GM06990 (cell line): ENCODE measurements around the gene MBP.

ENCODE experiments used
- DNase-seq: peaks from one replicate; pipeline ENCODE4 v3.0.0-alpha.2; 2011; ENCODE audit not compliant: insufficient read length; ENCODE audit errors: extremely low read depth
- H3K27me3 ChIP-seq: replicated peaks from 2 replicates; pipeline ENCODE4 v1.6.0; 2011; ENCODE audit warnings: low read length; ENCODE audit not compliant: control insufficient read depth, insufficient read depth
- H3K36me3 ChIP-seq: 2 replicates; pipeline ENCODE4 v1.5.1; 2011; ENCODE audit warnings: low read length; ENCODE audit not compliant: control insufficient read depth, insufficient read depth
- H3K4me3 ChIP-seq: replicated peaks from 2 replicates; pipeline ENCODE4 v1.5.1; 2011; ENCODE audit warnings: low read depth, mild to moderate bottlenecking, control low read depth, low read length
- CTCF ChIP-seq: IDR thresholded peaks from 2 replicates; pipeline ENCODE4 v1.5.1; 2011; ENCODE audit warnings: low read length, control low read depth, mild to moderate bottlenecking, inconsistent platforms; ENCODE audit not compliant: insufficient read depth, poor library complexity, severe bottlenecking

MBP gene

GRCh38 chr18:77045677-77046076, 86.9 kb downstream of the MBP start:
- no peak for TF ChIP-seq CTCF
- Histone ChIP-seq H3K4me3 (no peak overlapping the region), H3K36me3 (peaks cover 7% of the 10 kb centered on the region), H3K27me3 (no peaks in the 10 kb centered on the region)
- DNase-seq = no peak

- Histone ChIP-seq H3K36me3 (peaks cover 7% of the 10 kb centered on the region), H3K27me3 (no peaks in the 10 kb centered on the region), H3K4me3 (no peak overlapping the region)
- TF ChIP-seq CTCF = no peak
- DNase-seq = no peak
Observed at GRCh38 chr18:77044866-77045664, 87.5 kb downstream of the MBP start.

- no peaks in the 10 kb centered on the region for H3K27me3 ChIP-seq
- H3K36me3 ChIP-seq = peaks cover 7% of the 10 kb centered on the region
- no peak overlapping the region for H3K4me3 ChIP-seq
- no peak for DNase-seq
- no peak for TF ChIP-seq CTCF
Observed at GRCh38 chr18:77043541-77044280, 88.9 kb downstream of the MBP start.

GRCh38 chr18:77042583-77042982, 90.0 kb downstream of the MBP start:
- Histone ChIP-seq H3K27me3 (no peaks in the 10 kb centered on the region), H3K36me3 (peaks cover 7% of the 10 kb centered on the region), H3K4me3 (no peak overlapping the region)
- no peak for TF ChIP-seq CTCF
- no peak for DNase-seq

GRCh38 chr18:77039196-77040130, 93.1 kb downstream of the MBP start:
- Histone ChIP-seq H3K4me3 (no peak overlapping the region), H3K27me3 (no peaks in the 10 kb centered on the region), H3K36me3 (peaks cover 6% of the 10 kb centered on the region)
- DNase-seq = no peak
- no peak for TF ChIP-seq CTCF
